ENCODE results near the gene ULK4.
"Not testable (repeated sequence)": the region's sequence is repeated elsewhere in the genome, so short reads cannot be mapped to it uniquely, and the experiment has no call there.

ULK4 gene

DNA sequence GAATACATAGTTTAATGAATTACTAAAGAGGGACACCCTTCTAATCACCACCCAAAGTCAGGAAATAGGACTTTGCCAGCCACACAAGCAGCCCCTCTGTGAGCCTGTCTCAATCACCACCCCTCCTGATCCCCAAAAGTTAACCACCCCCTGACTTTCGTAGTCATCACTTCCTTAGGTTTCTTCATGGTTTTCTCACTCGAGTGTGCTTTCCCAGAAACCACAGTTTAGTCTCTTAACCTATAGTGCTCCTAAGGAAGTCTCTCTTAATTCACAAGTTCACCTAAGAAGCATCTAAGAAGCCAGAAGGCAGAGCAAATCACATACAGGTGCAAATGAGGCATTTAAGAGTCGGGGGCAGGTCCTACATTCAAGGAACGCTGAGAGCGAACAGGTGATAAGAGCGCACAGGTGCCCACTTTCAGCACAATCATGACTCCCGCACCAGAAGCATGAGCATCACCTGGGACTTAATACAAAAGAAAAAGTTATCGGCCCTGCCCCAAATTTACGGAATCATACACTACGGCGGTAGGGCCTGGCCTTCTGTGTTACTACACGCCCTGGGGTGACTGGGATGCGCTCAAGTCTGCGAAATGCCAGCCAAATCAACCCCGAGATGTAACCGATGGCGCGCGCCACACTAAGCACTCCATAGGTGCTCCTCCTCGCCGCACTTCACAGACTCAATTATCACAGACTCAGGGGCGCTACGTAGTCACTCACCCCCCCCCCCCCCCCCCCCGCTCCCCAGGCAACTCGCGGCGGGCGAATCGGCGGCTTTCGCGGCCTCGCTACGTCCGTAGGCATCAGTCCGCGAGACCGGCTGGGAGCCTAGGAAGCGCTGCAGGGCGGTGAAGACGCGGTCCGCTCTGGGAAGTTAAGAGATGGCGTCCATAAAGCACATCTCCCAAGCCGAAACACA lies 815 bp downstream of the ULK4 start:
- DNase-seq (ENCODE audit: low spot score), result peak; percentile 18

DNA sequence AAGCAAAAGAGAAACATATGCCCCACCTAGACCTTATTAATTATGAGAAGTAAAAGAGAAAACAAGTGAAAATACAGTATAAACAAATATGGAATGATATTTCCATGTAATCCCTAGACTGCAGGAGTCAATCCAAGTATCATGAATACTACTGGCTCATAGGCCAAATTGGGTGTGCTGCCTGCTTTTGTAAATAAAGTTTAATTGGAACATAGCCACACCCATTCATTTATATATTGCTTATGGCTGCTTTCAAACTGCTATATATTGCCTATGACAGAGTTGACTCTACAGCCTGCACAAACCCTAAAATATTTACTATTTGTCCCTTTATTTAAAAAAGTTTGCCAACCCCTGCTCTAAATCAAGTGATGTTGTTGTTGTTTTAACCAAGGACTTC lies 5.3 kb downstream of the ULK4 start:
- no peak for DNase-seq (ENCODE audit: low spot score)

DNA sequence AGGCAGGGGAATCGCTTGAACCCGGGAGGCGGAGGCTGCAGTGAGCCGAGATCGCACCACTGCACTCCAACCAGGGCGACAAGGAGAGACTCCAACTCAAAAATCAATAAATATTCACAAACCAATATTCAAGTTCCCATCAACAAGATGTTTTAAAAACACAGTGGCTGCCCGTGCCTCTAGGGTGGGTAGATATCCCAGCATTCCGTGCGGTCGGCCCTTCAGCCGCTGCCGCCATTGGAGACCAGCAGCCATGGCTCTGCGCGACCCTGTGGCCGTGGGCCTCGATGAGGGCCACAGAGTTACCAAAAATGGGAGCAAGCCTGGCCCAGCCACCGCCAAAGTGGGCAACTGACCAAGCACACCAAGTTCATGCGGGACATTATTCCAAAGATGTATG lies 6.7 kb downstream of the ULK4 start:
- no peak for DNase-seq (ENCODE audit: low spot score)

DNA sequence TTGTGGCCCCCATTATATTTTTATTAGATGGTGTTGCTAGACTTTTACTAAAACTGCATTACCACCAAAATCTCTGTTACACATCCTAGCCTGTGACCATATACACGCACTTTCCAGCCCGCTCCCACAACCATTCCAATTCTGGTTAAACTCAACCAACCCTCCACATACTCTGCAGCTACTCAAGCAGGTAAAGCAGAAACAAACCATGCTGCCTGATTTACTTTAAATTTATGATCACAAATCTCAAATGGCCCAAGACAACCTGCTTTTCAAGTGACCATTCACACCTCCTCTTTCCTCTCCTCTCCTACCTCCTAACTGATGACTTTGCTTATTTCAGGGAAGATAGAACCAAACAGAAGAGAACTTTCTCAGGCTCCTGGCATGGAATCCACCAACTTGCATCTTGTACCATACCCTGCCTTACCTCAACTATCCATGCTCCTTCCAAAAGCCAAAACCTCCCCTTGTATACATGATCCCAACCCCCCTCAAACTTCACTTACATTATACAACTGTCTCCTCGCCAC lies 18.5 kb downstream of the ULK4 start:
- DNase-seq (ENCODE audit: low spot score), result no peak

DNA sequence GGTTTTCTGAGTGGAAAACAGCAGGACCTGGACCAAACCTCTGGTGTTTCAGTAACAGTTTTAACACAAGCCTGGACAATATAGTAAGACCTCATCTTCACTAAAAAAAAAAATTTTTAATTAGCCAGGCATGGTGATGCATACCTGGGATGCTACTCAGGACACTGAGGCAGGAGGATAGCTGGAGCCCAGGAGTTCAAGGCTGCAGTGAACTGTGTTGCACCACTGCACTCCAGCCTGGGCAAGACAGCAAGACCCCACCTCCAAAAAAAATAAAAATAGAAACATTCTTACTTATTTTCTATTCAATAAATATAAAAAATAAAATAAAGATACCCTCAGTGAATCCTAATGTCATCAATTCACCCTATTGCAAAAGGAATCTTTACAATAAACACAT lies 21.5 kb downstream of the ULK4 start:
- no peak for DNase-seq (ENCODE audit: low spot score)

DNA sequence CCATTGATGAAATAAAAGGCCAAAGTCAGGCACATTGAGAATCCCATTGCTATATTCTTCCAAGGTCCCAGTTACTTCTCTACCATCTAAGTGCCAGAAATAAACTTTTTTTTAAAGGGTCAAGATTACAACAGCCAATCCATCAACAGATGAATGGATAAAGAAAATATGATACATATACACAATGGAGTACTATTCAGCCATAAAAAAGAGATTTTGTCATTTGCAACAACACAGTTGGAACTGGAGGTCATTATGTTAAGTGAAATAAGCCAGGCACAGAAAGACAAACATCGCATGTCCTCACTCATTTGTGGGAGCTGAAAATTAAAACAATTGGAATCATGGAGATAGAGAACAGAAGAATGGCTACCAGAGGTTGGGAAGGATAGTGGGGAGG lies 25.5 kb downstream of the ULK4 start:
- DNase-seq (ENCODE audit: low spot score), result no peak

DNA sequence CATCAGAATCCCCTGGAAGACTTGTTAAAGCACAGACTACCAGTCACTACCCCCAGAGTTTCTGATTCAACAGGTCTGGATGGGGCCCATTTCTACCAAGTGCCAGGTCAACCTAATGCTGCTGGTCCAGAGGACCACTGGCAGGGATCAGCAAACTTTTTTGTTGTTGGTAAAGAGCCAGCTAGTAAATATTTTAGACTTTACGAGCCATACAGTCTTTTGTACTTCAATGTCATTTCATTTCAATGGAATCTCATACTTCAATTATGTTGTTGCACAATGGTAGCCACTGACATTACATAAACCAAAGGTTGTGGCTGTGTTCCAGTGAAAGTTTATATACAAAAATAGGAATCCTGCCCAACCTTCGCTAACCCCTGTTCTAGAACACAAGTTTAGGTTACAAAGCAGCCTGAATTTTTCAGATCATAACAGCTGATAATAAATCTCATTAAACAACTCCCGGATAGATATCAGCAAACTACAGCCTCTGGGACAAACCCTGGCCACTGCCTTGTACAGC lies 28.7 kb downstream of the ULK4 start:
- DNase-seq (ENCODE audit: low spot score), result no peak

DNA sequence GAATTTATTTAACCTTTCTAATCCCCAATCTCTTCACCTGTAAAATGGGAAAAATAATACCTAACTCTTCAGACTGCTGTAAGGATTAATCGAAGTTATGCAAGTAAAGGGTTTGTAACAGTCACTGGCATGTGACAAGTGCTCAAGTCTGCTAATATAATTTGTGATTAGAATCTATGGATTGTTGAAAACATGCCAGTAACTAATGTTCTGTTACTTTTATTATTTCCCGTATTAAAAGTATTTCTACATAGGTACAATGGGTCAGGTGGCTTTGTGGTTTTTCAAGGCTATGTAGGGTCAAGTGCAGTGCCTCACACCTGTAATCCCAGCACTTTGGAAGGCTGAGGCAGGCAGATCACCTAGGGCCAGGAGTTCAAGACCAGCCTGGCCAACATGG lies 29.4 kb downstream of the ULK4 start:
- no peak for DNase-seq (ENCODE audit: low spot score)

DNA sequence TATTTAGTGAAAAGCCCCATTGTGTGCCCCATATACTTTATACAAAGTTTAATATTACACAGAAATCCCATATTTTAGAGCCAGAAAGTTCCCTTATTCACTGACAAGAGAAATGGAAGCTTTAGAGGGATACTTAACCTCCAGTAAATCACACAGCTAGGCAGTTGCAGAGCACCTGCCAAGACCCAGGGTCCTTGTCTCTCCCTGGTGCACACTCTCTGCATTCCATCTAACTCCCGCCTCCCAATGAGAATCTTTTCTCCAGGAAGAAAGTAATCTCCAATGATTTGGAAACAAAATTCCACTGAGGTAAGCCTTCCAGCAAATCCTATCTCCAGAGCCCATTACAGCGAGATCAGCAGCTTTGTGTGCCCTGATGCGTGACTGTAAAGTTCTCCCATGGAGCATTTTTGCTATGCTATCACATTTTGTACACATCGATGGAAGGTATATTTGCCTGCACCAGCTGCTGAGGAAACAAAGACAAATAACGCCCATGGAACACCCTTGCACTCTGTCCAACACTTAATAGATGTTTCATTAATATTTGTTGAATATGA lies 41.4 kb downstream of the ULK4 start:
- no peak for DNase-seq (ENCODE audit: low spot score)

DNA sequence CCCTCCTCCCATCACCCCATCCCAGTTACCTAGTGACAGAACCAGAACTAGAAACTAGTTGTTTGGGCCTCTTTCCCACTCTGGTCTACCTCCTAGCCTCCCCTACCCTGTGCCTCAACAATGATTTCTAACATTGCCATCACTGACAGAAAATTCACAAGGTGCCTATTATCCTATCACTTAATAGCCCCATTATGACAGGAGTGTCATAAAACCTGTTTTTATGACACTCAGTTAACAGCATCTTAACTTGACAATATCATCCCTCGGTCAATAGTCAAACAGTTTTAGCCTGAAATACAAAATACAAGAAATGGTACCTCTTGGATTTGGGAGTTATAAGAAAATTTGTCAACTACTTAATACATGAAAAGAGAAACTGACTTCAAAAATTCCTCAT lies 46.5 kb downstream of the ULK4 start:
- no peak for DNase-seq (ENCODE audit: low spot score)

DNA sequence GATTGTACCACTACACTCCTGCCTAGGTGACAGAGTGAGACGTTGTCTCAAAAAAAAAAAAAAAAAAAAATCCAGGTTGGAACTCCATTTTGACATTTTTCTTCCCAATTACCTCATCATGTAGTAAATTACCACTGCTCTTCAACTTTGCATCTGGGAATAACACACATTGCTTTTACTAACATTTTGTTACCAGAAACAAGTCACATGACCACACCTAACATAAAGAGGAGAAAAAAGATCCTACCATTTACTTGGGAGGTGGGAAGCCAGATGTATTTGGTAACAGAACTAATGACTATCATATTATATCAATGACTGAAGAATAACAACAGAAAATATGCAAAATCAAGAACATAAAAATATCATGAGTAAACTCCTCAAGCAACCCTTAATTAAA lies 49.6 kb downstream of the ULK4 start:
- no peak for DNase-seq (ENCODE audit: low spot score)

DNA sequence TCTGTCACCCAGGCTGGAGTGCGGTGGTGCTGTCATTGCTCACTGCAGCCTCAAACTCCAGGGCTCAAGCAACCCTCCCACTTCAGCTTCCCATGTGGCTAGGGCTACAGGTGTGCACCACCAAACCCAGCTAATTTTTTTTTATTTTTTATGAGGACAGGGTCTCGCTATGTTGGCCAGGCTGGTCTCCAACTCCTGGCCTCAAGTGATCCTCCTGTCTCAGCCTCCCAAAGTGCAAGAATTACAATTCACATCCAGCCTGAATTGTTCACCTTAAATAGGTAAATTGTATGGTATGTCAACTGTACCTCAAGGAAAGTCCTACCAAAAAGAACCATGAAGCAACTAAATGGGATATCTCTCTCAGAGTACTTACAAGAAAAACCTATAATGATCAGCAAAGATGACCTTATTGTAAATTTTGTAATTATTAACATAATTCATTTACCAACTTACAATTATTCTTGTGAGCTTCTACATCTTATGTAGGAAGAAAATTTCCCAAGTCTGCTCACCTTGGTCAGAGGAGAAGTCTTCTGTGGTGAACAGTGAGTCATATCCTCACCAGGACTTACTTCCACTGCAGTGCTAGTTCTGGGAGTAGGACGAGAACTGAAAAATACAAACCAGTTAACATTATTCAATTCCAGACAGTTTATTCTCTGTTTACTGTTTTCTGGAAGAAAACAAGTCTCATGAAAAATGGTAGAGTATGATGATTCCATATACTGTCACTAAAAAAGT lies 54.4 kb downstream of the ULK4 start:
- no peak for DNase-seq (ENCODE audit: low spot score)

DNA sequence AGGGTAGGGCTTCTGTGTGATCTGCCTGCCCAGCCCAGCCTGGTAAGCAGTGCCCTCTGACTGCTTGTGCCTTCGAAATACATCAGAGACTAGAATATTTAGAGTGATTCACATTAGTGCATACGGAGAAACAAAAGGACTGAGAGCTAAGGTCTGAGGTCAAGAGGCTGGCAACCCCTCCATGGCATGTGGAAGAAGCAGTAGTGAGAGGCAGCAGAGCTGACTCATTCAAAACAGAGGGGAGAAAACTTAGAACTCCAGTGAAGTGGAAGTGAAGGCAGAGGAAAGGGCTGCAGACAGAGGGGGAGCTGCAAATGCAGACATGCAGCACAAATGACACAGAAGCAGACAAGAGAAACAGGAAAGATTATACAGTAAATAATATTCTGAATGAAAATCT lies 61.6 kb downstream of the ULK4 start:
- DNase-seq (ENCODE audit: low spot score), result no peak

DNA sequence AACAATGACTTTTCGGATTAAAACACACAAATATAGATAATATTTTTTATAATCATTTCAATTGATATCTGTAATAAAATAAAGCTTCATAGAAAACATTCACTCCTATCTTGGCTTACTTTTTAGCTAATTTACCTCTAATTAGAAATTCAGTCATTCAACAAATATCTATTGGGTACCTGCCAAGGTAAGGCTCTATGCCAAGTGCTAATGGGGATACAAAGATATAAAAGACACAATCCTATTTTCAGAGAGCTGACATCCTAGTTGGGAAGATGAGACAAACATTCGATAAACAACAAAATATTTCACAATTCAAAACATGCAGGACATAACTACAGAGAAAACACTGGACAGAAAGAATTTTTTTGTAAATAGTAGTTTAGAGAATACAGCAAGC lies 63.3 kb downstream of the ULK4 start:
- DNase-seq (ENCODE audit: low spot score), result no peak

DNA sequence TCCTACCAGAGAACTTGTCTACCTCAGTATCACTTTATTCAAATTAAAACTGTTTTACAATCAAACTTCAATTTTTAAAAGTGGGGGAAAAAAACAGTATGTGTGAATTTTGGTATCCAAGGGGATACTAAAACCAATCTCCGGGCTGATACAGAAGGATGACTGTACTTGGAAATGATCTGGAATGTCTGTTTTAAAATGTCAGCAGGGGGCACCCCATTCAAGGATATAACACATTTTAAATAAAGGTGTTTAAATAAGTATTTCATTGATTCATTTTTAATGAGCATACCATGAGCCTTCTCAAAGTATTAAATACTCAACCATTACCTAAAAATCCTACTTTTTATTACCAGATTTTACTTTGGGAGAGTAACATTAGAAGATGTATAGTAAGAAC lies 67.9 kb downstream of the ULK4 start:
- no peak for DNase-seq (ENCODE audit: low spot score)

DNA sequence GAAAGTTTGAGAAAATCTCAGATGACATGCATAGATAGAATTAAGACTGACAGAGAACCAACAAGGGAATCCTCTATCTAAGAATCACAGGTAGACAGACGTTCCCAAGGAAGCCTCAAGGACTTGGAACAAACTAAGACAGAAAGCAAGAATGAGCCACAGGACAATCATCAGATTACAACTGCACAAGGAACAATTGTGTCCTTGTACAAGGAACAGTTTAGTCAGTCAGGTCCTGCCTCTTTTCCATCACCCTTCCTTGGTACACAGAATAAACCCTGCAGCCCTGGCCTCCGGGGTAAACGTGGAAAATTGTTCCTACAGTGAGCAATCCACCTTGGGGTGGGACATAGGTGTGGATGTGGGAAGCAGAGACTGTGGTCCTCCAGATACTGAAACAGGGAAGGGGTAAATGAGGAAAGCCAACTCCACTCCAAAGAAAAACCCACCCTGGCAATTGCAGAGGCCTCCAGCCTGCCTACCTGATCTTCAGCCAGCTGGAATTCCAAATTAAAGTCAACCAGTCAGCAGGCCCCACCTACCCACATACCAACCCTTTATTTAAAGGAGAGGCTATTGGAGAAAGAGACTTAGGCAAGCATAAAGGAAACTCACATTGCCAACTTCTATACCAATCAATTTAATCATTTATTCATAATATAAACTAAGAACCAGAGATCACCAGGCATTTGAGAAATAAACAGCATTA lies 73.4 kb downstream of the ULK4 start:
- no peak for DNase-seq (ENCODE audit: low spot score)

DNA sequence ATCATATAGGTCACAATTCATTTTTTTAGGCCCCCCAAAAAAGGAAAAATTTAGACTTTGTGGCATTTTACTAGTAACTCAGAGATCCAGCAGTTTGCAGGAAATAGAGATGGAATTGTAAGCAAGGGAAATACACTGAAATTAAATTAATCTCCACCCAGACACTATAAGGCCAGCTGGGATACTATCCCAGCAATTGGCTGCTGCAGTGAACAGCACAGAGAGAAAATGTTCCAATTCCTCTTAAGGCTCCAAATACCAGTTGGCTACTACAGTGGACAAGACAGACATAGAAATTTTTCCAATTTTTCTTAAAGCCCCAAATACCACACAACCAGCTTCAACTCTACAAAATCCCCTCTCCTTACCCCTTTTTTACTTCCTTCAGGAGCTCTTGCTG lies 78.9 kb downstream of the ULK4 start:
- no peak for DNase-seq (ENCODE audit: low spot score)

DNA sequence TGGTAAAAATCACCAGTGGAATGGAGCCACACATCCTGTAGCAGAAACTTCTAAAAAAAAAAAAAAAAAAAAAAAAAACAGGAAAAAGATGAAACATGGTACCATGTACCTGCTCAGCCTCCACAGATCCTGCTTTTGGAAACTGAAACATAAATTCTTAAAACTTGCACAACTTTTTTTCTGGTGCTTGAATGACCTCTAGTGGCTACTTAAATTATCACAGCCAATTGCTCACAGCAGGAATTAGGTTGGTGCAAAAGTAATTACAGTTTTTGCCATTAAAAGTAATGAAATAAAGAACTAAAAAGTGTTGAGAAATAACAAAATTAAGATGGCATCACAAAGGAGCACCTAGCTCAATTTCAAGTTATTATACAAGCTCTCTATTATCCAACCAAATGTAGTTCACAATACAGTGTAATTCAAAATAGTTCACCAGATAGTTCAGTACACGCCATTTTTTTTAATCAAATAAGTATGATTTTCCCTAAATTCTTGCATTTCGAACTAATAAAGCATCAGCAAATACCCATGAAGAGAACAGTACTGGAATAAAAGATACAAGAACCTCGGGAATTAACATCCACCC lies 80.6 kb downstream of the ULK4 start:
- DNase-seq (ENCODE audit: low spot score), result peak; percentile 18

DNA sequence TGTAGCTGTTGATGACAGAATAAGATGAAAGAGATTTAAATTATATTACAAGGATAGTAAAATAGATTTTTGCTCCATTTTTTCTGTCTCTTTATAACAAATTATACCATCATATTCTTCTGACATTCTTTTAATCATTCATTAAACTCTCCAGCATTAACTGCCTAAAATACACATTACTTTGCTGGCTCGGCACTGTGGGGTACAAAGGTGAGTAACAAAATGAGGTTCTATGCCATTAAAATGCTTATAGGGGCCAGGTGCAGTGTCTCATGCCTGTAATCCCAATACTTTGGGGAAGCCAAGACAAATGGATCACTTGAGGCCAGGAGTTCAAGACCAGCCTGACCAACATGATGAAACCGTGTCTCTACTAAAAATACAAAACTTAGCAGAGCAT lies 81.5 kb downstream of the ULK4 start:
- DNase-seq (ENCODE audit: low spot score), result no peak

DNA sequence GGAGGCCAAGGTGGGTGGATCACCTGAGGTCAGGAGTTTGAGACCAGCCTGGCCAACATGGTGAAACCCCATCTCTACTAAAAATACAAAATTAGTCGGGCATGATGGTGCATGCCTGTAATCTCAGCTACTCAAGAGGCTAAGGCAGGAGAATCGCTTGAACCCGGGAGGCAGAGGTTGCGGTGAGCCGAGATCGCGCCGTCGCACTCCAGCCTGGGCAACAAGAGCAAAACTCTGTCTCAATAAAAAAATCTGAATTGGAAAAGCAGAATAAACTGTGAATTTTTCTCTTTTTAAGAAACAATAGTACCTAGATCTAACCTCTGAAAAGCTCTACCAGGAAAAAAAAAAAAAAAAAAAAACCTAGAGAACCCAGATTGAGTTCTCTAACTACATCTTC lies 84.2 kb downstream of the ULK4 start:
- not testable (repeated sequence) for DNase-seq (ENCODE audit: low spot score)

DNA sequence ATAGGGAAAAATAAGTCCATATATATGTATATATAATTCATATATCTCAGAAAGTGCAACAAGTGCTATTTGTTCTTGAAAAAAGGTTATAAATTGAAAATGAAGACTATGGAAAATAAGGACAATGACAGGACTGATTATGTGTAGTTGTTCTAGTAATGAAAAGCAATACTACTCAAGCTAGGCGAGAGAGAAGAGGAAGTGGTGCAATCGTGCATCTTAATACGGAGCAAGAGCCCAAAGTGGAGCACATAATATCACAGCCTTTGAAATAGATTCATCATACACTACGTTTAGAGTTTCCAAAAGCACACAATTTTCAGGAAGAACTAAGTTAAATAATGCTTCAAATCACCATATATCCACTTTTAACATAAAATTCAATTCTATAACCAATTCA lies 87.9 kb downstream of the ULK4 start:
- DNase-seq (ENCODE audit: low spot score), result no peak

DNA sequence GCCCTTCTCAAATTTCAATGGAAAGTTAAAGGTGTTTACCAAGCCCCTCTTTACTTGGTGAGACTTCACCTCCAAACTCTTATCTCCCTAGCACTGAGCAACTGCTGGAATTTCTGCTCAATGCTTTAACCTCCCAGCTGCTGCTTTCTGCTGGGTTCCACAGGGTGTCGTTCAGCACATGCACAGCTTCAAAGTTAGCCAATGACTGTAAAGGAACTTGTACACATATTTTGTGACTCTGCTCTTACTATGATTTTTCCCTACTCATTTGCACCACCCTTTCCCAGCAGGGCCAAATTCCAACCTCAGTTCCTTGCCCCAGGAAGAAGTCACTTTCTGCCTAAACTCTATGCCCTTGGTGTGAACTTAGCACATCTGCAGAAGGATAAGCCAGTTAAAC lies 89.7 kb downstream of the ULK4 start:
- DNase-seq (ENCODE audit: low spot score), result no peak
